Measurements from ENCODE around the gene ADGRG1.

- TF ChIP-seq CTCF (IDR thresholded peaks at IDR 0.05) (no peak), POLR2AphosphoS5 (IDR thresholded peaks at IDR 0.05; ENCODE audit: insufficient read depth in 1 of 2, low read depth in 1 of 2) (no peak), POLR2A (IDR thresholded peaks at IDR 0.05) (no peak)
Observed at GRCh38 chr16:57687363-57687929, 59.0 kb downstream of the ADGRG1 start.

All from vagina (tissue), 2 donors.